ENCODE data around the gene NPPC. TPM values are rescaled to one million over a fixed set of nuclear protein-coding genes. Genes with fewer than 3 reads are reported as not detected.

The NPPC gene
- total and polyA plus RNA-seq, 2 of the 8 experiments (the other 6 are each of a cell fraction or from before 2014, with no cell fraction given), result 1.3 to 4.7 TPM

DNA sequence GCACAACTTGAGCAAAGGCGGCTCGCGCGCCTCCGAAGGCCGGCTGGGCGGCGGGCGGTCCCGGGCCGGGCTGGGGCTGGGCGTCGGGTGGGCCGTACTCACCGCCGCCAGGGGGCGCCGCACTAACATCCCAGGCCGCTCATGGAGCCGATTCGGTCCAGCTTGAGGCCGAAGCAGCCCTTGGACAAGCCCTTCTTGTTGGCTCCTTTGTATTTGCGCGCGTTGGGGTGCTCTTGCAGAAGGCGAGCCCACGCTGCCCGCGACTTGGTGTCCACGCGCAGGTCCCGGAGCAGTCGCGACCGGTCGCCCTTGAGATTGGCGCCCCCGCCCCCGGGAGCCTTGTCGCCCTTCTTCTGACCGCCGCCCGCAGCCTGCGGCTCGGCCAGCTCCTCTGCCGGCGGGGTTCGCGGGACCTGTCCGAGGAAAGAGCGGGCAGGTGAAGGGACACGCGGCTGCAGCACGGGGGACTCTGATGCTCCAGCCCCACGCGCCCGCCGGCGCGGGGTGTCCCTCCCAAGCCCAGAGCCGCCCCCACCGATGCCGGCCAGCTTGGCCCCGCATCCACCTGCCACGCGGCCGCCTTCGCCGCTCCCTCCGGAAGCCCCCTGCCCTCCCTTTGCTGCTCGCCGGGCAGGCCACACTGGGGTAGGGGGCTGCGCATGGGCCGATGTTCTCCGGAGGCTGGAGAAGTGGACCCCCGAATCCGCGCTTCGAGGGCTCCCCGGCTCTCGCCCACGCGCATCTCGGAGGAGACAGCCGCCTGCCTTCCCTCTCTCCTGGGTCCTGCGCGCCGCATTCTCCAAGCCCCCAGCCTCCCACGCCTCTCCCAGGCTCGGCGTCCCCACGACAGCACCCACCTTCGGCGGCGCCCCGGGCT is 655 bp downstream of the NPPC start (continued):
- no peak for TF ChIP-seq TCF12 (IDR thresholded peaks at IDR 0.05; ENCODE audit: low read depth, low read length)
- TF ChIP-seq RAD21 (IDR thresholded peaks at IDR 0.05 in 1 of 2, conservative IDR thresholded peaks at IDR 0.05 in 1 of 2; ENCODE audit: low read depth in 2 of 2, low read length in 2 of 2), result peak; percentile 56 to 73
- peak; percentile 36; the same call in 1 of the 2 replicates for TF ChIP-seq BACH1 (IDR thresholded peaks at IDR 0.05; ENCODE audit: low read length)

Data from H1 (cell line).